ENCODE results near the gene GAPDHS.

- no peak for TF ChIP-seq CTCF (IDR thresholded peaks at IDR 0.05 in 4 of 5, conservative IDR thresholded peaks at IDR 0.05 in 1 of 5)
- no peak for TF ChIP-seq POLR2A (IDR thresholded peaks at IDR 0.05)
Measured at GRCh38 chr19:35557539-35558399, 24.5 kb downstream of the GAPDHS start.
